ENCODE results near the gene NEUROG1. TPM values are rescaled to one million over a fixed set of nuclear protein-coding genes. Genes with fewer than 3 reads are reported as not detected.

NEUROG1 gene
- total RNA-seq, 4 donors from 2014 or later: not detected

DNA sequence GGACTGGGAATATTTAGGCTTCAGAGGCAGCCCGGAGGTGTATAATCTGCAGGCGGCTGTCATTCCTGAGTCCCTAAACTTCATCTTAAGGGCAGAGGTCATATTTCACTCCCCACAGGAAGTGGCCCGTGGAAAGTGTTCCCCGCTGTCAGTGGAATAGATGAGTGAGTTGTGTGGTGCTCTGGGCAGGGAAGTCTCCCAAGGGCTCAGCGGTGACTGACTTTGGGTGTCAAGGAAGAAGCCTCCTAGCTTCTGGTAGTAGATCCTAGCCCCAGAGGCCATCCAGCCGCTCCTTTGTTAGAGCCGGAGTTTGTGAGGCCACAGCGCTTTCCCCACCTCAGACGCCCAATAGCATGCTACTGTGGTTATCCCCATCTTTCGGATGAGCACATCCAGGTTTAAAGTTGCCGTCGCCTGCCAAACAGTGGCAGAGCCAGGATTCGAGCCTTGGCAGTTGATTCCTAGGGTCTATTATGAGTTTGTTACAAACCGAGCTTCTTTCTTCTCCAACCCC is 44.7 kb downstream of the NEUROG1 start:
- DNase-seq (ENCODE audit: low spot score in 2 of 2): no peak
- Histone ChIP-seq H3K4me3 (no peak overlapping the region), H3K27me3 (peaks cover 0 to 59% of the 10 kb centered on the region in 2 donors), H3K27ac (no peak overlapping the region), H3K9me3 (no peaks in the 10 kb centered on the region), H3K36me3 (no peaks in the 10 kb centered on the region), H3K4me1 (peaks cover 0 to 43% (median 21%) of the 10 kb centered on the region in 4 donors)
- WGBS, 2 donors: 32 to 59% methylated on average over 14 of the region's 14 CpGs
- no peak for TF ChIP-seq EP300 (IDR thresholded peaks at IDR 0.05)
- TF ChIP-seq POLR2A (IDR thresholded peaks at IDR 0.05): no peak
- TF ChIP-seq, protein P1, sequence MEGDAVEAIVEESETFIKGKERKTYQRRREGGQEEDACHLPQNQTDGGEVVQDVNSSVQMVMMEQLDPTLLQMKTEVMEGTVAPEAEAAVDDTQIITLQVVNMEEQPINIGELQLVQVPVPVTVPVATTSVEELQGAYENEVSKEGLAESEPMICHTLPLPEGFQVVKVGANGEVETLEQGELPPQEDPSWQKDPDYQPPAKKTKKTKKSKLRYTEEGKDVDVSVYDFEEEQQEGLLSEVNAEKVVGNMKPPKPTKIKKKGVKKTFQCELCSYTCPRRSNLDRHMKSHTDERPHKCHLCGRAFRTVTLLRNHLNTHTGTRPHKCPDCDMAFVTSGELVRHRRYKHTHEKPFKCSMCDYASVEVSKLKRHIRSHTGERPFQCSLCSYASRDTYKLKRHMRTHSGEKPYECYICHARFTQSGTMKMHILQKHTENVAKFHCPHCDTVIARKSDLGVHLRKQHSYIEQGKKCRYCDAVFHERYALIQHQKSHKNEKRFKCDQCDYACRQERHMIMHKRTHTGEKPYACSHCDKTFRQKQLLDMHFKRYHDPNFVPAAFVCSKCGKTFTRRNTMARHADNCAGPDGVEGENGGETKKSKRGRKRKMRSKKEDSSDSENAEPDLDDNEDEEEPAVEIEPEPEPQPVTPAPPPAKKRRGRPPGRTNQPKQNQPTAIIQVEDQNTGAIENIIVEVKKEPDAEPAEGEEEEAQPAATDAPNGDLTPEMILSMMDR (IDR thresholded peaks at IDR 0.05): no peak

DNA sequence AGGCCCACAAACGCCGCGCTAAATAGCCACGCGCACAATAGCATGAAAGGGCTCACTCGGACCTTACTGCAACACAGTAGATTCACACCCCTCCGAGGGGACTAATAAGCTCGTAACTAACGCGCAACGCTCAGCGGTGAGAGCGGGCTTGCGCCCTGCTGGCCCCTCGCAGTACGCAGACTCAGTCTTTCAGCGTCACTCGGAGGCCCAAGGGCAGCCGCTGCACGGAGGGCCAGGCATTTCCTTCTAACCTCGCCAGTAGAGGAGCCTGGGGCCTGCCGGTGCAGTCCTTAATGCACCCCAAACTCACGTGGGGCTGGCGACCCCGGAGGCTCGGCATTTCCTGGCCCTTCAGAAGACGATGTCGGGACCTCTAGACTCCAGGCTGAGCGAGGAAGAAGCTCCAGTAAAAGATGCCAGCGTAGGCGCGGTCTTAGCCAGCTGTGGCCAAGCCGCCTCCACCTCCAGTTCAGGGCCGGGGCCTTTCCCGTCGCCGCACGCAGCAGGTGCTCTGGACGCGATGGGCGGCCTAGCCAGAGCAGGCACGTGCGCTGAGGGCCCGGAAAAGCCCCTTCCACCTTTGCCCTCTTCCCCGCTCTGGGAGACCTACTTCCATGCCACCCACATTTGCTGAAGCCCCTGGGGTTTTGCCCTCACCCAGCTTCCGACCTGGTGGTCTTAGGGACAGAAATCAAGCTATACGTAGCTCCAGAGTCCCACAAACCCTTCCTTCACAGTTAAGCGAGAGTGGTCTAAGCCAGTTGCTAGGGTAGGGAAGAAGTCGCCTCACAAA is 45.3 kb downstream of the NEUROG1 start:
- no peak overlapping the region for H3K27ac ChIP-seq
- H3K36me3 ChIP-seq: no peaks in the 10 kb centered on the region
- 29 to 32% methylated on average over 28 to 42 of the region's 49 CpGs for WGBS, 2 donors
- peak overlapping the region in 2 of 4 donors; percentile 52 to 58 for H3K4me3 ChIP-seq
- H3K4me1 ChIP-seq: peaks cover 0 to 43% (median 21%) of the 10 kb centered on the region in 4 donors
- no peaks in the 10 kb centered on the region for H3K9me3 ChIP-seq
- TF ChIP-seq EP300 (IDR thresholded peaks at IDR 0.05): no peak
- no peak for TF ChIP-seq POLR2A (IDR thresholded peaks at IDR 0.05)
- TF ChIP-seq, protein P1 (IDR thresholded peaks at IDR 0.05): no peak
- peaks cover 0 to 59% of the 10 kb centered on the region in 2 donors for H3K27me3 ChIP-seq
- no peak for DNase-seq (ENCODE audit: low spot score in 2 of 2)

DNA sequence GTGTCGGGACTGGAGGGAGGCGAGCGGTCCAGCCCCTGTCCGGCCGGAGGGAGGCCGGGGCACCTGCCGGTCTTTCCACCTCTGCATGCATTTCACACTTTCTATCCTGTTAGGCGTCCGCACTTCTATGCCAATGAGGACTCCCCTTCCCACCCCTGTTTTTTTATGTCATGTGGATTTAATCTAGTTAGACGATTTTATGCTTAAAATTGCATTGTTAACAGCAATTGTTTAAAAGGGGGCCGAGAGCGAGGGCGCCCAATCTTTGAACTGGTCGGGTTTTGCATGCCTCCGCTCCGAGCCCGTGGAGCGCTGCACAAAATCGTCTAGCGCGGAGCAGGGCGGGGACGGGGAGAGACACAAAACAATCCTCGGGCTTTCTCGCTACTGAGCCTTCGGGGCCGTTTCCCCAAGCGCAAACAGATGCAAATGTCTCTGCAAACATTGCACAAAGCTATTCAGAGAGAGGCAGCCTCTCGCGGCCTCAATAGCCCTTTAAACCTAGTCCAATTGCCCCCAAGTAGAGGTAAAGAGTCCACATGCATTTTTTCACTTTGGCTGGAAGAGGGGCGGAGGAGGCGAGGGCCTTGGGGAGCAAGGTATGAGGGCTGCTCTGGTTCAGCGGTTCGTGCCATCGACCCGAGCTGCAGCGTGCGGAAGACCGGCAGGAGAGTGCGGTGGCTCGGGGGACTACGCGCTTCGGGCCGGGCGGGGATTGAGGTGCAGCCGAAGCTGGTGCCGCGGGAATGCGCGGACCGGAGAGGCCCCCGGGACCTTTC is 46.1 kb downstream of the NEUROG1 start:
- H3K27me3 ChIP-seq: peaks cover 0 to 59% of the 10 kb centered on the region in 2 donors
- 7 to 10% methylated on average over 52 to 53 of the region's 53 CpGs for WGBS, 2 donors
- H3K4me3 ChIP-seq: peak overlapping the region; percentile 25 to 58 (median 38)
- H3K4me1 ChIP-seq: peaks cover 0 to 43% (median 21%) of the 10 kb centered on the region in 4 donors
- DNase-seq (ENCODE audit: low spot score in 2 of 2): no peak
- no peaks in the 10 kb centered on the region for H3K36me3 ChIP-seq
- no peak overlapping the region for H3K27ac ChIP-seq
- TF ChIP-seq, protein P1 (IDR thresholded peaks at IDR 0.05): no peak
- no peaks in the 10 kb centered on the region for H3K9me3 ChIP-seq

DNA sequence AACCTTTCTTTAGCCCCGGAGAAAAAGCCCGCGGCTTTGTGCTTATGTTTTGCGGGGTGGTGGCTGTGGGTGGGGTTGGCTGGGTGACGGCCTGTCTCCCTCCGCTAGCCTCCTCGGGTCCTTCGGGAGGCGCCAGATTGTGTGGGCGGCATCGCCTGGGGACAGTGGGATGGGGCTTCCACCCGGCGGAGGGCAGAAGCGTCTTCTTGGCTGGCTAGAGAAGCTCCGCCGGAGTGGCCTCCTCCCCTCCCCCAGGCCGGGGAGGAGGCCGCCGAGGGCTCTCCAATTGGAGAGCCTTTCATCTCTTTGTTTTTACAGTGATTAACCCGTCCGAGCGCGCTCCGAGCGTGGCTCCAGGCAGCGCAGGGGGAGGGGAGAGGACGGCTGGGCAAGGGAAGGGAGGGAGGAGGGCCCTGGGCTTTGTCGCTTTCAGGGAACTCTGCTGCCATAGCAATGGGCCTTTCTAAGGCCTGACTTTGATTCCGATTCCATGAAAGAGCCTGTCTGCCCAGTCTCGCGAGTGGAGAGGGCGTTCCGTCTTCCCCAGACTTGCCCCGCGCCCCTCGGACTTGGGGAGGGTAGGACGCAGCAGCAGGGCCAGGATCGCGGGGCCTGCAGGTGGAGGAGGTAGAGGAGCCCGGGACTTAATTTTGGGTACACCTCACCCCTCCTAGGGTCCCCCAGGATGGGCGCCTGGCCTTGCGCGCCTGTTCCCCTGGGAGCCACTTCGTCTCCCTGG is 46.9 kb downstream of the NEUROG1 start:
- peaks cover 0 to 59% of the 10 kb centered on the region in 2 donors for H3K27me3 ChIP-seq
- TF ChIP-seq POLR2A (IDR thresholded peaks at IDR 0.05) (no peak), EP300 (IDR thresholded peaks at IDR 0.05) (no peak)
- TF ChIP-seq, protein P1 (IDR thresholded peaks at IDR 0.05): no peak
- no peak for DNase-seq (ENCODE audit: low spot score in 2 of 2)

More for the DNA sequence above, 46.9 kb downstream of the NEUROG1 start:
- H3K9me3 ChIP-seq: no peaks in the 10 kb centered on the region
- H3K36me3 ChIP-seq: no peaks in the 10 kb centered on the region
- peak overlapping the region; percentile 25 to 58 (median 38) for H3K4me3 ChIP-seq
- WGBS, 2 donors: 2 to 5% methylated on average over 16 to 44 of the region's 44 CpGs
- H3K4me1 ChIP-seq: peaks cover 0 to 38% (median 18%) of the 10 kb centered on the region in 4 donors
- H3K27ac ChIP-seq: peak overlapping the region in 1 of 4 donors; percentile 30

Data from tibial nerve (tissue), 4 donors.